Tibial nerve (tissue), 4 donors: Measurements from ENCODE around the gene SLX9. TPM values are rescaled to one million over a fixed set of nuclear protein-coding genes. Genes with fewer than 3 reads are reported as not detected.

Source experiments
- DNase-seq, 2 donors: peaks; one replicate each; pipeline ENCODE4 v3.0.0-alpha.2; 2019; ENCODE audit warnings: low spot score in 2 of 2
- H3K27ac ChIP-seq, 4 donors: fragments of 200-600 bp; sonication (generic) in 3 of 4; one replicate each; pipeline ENCODE4 v1.5.1; 2017 to 2019; ENCODE audit warnings: mild to moderate bottlenecking in 1 of 4
- H3K27me3 ChIP-seq, 2 donors: fragments of 200-600 bp; sonication (generic) in 1 of 2; one replicate each; pipeline versions ENCODE4 v1.5.1 to v1.6.0; 2017 to 2019
- H3K36me3 ChIP-seq, 3 donors: fragments of 200-600 bp; sonication (generic); one replicate each; pipeline ENCODE4 v1.5.1; 2018 to 2019
- H3K4me1 ChIP-seq, 4 donors: fragments of 200-600 bp; sonication (generic) in 3 of 4; one replicate each; pipeline ENCODE4 v1.5.1; 2017 to 2019
- H3K4me3 ChIP-seq, 4 donors: fragments of 200-600 bp; sonication (generic) in 3 of 4; one replicate each; pipeline ENCODE4 v1.5.1; 2017 to 2019; ENCODE audit warnings: mild to moderate bottlenecking in 1 of 4, moderate library complexity in 1 of 4
- H3K9me3 ChIP-seq, 4 donors: fragments of 200-600 bp; sonication (generic) in 3 of 4; one replicate each; pipeline ENCODE4 v1.5.1; 2017 to 2019
- EP300 ChIP-seq, 2 donors: sonication (generic); formaldehyde crosslinking; IDR thresholded peaks; one replicate each; pipeline ENCODE4 v1.6.1; 2017; ENCODE audit warnings: antibody characterized with exemption in 2 of 2, mild to moderate bottlenecking in 1 of 2
- POLR2A ChIP-seq, 2 donors: fragments of 450-650 bp; IDR thresholded peaks; one replicate each; pipeline ENCODE4 v1.6.1; 2017; ENCODE audit warnings: antibody characterized with exemption in 2 of 2, mild to moderate bottlenecking in 2 of 2, moderate library complexity in 2 of 2
- WGBS, 2 donors: methylation state at CpG; one replicate each; pipeline ENCODE4 v1.1.5; 2018; 5-methylcytosine and 5-hydroxymethylcytosine counted together
- total RNA-seq, 4 donors: library from RNA; depleted of rRNA; stranded (reverse); fragments of >200 nt; gene quantifications; one replicate each; pipeline ENCODE4 v1.1.0, GENCODE V29; 2016
- TF ChIP-seq, protein P1 (sequence below), 5 experiments: fragments of 200-600 bp in 3 of 5; fragments of 450-650 bp in 2 of 5; sonication (generic) in 3 of 5; IDR thresholded peaks; one replicate each; pipeline ENCODE4 v1.5.1; 2016 to 2019; ENCODE audit warnings: antibody characterized with exemption in 5 of 5, mild to moderate bottlenecking in 3 of 5, moderate library complexity in 2 of 5

Gene SLX9
- total RNA-seq, 4 donors from 2014 or later = 3.7 to 19.8 (median 13.3) TPM

DNA sequence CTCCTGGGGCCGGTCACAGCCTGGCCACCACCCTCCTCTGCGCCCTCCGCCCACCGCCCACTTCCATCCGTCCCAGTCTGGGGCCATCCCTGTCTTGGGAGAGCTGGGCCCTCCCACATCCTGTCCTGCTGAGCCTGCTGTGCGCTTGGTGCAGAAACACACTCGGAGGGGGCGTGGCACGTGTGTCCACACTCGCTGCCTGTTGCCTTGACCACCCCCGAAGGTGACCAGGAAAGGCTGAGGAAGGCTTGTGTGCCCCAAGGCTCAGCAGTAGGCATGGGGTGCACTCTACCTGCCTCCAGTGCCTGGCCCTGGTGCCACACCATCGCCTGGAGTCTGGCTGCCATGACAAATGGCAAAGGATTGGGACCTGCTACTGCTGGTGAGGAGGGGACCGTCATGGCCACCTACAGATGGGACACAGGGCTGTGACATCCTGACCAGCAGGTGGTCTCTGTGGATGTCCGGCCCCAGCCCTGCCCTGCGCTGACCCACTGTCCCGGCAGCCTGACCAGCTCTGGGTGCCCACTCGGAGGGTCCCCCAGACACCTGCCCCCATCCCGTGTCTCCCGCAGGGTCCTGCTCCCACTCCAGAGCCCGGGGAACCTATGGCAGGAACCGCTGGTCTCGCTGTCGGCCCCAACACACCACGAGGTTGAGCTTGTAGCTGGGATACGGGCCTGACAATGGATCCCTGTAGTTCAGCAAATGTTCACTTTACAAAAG lies 43.1 kb upstream of the SLX9 start:
- Histone ChIP-seq H3K27me3 (peaks cover 0 to 25% of the 10 kb centered on the region in 2 donors), H3K4me3 (no peak overlapping the region), H3K4me1 (no peaks in the 10 kb centered on the region), H3K36me3 (no peaks in the 10 kb centered on the region), H3K9me3 (no peaks in the 10 kb centered on the region), H3K27ac (no peak overlapping the region)
- no peak for DNase-seq
- TF ChIP-seq EP300 (IDR thresholded peaks at IDR 0.05) (no peak), POLR2A (IDR thresholded peaks at IDR 0.05) (no peak)
- TF ChIP-seq, protein P1, sequence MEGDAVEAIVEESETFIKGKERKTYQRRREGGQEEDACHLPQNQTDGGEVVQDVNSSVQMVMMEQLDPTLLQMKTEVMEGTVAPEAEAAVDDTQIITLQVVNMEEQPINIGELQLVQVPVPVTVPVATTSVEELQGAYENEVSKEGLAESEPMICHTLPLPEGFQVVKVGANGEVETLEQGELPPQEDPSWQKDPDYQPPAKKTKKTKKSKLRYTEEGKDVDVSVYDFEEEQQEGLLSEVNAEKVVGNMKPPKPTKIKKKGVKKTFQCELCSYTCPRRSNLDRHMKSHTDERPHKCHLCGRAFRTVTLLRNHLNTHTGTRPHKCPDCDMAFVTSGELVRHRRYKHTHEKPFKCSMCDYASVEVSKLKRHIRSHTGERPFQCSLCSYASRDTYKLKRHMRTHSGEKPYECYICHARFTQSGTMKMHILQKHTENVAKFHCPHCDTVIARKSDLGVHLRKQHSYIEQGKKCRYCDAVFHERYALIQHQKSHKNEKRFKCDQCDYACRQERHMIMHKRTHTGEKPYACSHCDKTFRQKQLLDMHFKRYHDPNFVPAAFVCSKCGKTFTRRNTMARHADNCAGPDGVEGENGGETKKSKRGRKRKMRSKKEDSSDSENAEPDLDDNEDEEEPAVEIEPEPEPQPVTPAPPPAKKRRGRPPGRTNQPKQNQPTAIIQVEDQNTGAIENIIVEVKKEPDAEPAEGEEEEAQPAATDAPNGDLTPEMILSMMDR (IDR thresholded peaks at IDR 0.05) = no peak
- 70 to 84% methylated on average over 14 to 17 of the region's 25 CpGs for WGBS, 2 donors

DNA sequence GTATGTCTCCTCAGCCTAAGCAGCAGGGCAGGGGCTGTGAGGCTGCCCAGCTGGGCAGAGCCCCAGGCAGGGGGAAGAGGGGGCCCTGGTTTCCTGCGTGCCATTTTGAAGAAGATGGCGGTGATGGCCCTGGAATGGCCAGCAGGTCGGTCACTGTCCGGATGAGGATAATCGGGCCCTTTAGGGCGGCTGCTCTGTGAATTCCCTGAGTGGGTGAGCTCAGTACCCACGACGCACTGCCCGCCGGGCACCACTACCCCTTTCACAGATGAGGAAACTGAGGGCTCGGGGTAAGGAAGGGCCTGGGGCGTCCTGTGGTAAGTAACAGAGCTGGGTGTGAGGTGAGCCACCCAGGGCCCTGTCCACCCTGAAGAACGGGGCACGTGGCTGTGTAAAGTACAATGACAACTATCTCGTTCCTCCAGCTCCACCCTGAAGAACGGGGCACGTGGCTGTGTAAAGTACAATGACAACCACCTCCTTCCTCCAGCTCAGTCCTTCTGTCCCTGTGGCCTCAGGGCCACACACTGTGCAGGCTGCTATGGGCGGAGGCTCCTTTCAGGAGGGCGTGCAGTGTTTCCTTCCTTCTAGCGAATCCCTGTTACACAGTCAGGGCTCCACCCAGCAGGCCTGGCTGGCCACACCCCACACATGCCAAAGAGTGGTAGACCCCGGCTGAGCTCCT lies 42.4 kb upstream of the SLX9 start:
- no peak overlapping the region for H3K4me3 ChIP-seq
- H3K4me1 ChIP-seq = no peaks in the 10 kb centered on the region
- H3K27me3 ChIP-seq = peaks cover 0 to 25% of the 10 kb centered on the region in 2 donors
- no peaks in the 10 kb centered on the region for H3K9me3 ChIP-seq
- no peak for DNase-seq
- no peaks in the 10 kb centered on the region for H3K36me3 ChIP-seq
- WGBS, 2 donors = 66 to 77% methylated on average over 9 to 18 of the region's 21 CpGs
- no peak overlapping the region for H3K27ac ChIP-seq
- peak in 1 of 2 donors; percentile 16 for TF ChIP-seq EP300 (IDR thresholded peaks at IDR 0.05)
- TF ChIP-seq, protein P1 (IDR thresholded peaks at IDR 0.05) = no peak

DNA sequence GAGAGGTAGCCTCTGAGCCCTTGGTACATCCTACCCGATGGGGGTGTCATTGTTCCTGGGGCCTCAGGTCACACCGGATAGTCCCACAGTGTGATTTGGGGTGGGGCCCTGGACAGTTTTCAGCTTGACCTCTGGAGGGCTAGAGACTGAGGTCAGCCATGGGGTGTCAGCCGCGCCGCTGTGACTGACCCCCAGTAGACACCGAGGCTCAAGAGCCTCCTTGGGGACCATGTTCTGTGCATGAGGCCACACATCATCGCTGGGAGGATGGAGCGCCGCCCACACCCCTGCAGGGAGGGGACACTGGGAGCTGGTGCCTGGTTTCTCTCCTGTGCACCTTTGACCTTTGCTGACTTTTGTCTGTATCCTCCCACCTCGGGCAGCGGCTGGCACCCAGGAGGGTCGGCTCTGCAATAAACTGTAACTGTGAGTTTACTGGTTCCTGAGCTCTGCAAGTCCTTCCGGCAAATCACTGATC lies 41.8 kb upstream of the SLX9 start:
- Histone ChIP-seq H3K4me3 (no peak overlapping the region), H3K36me3 (no peaks in the 10 kb centered on the region), H3K9me3 (no peaks in the 10 kb centered on the region), H3K27ac (no peak overlapping the region), H3K4me1 (no peaks in the 10 kb centered on the region), H3K27me3 (peaks cover 0 to 25% of the 10 kb centered on the region in 2 donors)
- DNase-seq = no peak
- 66 to 75% methylated on average over 6 to 13 of the region's 13 CpGs for WGBS, 2 donors
- TF ChIP-seq, protein P1 (IDR thresholded peaks at IDR 0.05) = no peak
- TF ChIP-seq EP300 (IDR thresholded peaks at IDR 0.05) (no peak), POLR2A (IDR thresholded peaks at IDR 0.05) (no peak)

DNA sequence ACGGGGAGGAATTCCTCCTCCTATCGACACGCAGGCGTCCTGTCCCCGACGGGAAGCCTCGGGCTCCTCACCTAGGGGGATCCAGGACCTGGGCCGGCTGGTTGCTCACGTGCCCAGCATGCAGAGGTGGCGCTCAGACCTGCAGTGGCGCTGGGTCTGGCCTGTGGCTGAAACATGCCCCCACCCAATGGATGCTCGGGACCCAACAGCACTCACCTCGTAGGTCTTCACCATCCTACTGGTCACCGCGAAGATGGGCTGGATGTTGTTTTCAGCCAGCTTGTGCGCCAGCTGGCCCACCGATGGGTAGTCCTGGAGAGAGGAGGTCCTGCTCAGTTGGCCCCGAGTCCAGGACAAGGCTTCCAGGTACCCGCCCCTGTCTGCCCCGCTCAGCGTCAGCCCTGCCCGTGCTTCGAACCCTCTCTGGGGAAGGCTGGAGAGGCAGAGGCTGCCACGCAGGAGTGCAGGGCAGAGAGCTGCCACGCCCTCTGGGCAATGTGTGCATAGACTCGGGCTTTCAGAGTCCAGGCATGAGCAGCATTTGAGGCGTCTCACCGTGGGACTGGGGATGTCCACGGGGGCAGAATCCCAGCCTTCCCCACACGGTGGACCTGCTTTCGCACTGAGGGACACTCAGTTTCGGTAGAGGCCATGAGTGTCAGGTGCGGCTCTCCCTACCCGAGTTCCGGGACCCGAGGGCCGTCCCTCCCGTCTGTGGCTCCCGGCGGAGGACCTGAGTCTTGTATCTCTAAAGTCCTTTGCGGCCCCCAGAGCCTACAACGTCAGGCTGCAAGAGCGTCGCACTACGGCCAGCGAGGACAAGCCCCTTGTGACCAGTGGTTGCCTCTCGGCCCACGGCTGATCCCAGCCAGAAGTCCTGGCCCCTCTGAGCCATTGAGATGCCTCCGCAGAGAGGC lies 40.7 kb upstream of the SLX9 start:
- TF ChIP-seq EP300 (IDR thresholded peaks at IDR 0.05) (no peak), POLR2A (IDR thresholded peaks at IDR 0.05) (no peak)
- TF ChIP-seq, protein P1 (IDR thresholded peaks at IDR 0.05) = no peak
- 76 to 78% methylated on average over 38 to 47 of the region's 49 CpGs for WGBS, 2 donors
- no peak for DNase-seq
- Histone ChIP-seq H3K4me1 (no peaks in the 10 kb centered on the region), H3K4me3 (no peak overlapping the region), H3K9me3 (no peaks in the 10 kb centered on the region), H3K27ac (no peak overlapping the region), H3K36me3 (no peaks in the 10 kb centered on the region), H3K27me3 (peaks cover 0 to 25% of the 10 kb centered on the region in 2 donors)
